PC-9 (cell line): ENCODE data around the gene CALN1.

ENCODE experiments used
- CTCF ChIP-seq: fragments of 200-600 bp; sonication (generic); conservative IDR thresholded peaks from 2 replicates; pipeline ENCODE4 v1.6.1; 2017; ENCODE audit warnings: mixed run types, antibody characterized with exemption, mild to moderate bottlenecking, moderate library complexity
- EZH2 ChIP-seq: fragments of 200-600 bp; sonication (generic); IDR thresholded peaks from 2 replicates; pipeline ENCODE4 v1.8.0; 2017; ENCODE audit warnings: antibody characterized with exemption, low read depth

- no peak for TF ChIP-seq CTCF
- no peak for TF ChIP-seq EZH2
Observed at GRCh38 chr7:72078301-72078700, 333.8 kb downstream of the CALN1 start.
